Lung (tissue), 12 donors: Measurements from ENCODE around the gene TSPO2. TPM values are rescaled to one million over a fixed set of nuclear protein-coding genes. Genes with fewer than 3 reads are reported as not detected.
A peak's percentile ranks its signal among the peaks of the same experiment; 100 is the strongest.

Source experiments
- ATAC-seq: fragments of 200-7000 bp; cut with Tn5 transposase; one replicate; pipeline ENCODE4 v1.9.1; 2020; ENCODE audit warnings: moderate number of reproducible peaks; ENCODE audit not compliant: insufficient read depth, low FRiP score
- DNase-seq, 3 donors: peaks; one replicate each; pipeline ENCODE4 v3.0.0-alpha.2; 2013 to 2017
- H3K27ac ChIP-seq, 2 donors: one replicate each; pipeline ENCODE4 v1.5.1; 2013; ENCODE audit warnings: mild to moderate bottlenecking in 2 of 2, moderate library complexity in 2 of 2, control low read depth in 1 of 2, inconsistent platforms in 1 of 2, low read depth in 1 of 2, low read length in 1 of 2
- H3K27me3 ChIP-seq, 3 donors: one replicate each; pipeline ENCODE4 v1.5.1; 2013; ENCODE audit warnings: low read length in 2 of 3; ENCODE audit not compliant: control insufficient read depth in 3 of 3, insufficient read depth in 3 of 3
- H3K36me3 ChIP-seq, 4 donors: one replicate each; pipeline ENCODE4 v1.5.1; 2013; ENCODE audit warnings: low read length in 4 of 4, mild to moderate bottlenecking in 1 of 4, moderate library complexity in 1 of 4; ENCODE audit not compliant: control insufficient read depth in 4 of 4, insufficient read depth in 4 of 4
- H3K4me1 ChIP-seq, 5 donors: one replicate each; pipeline ENCODE4 v1.5.1; 2013; ENCODE audit warnings: low read length in 5 of 5, mild to moderate bottlenecking in 2 of 5, moderate library complexity in 1 of 5; ENCODE audit not compliant: control insufficient read depth in 5 of 5, insufficient read depth in 5 of 5
- H3K4me3 ChIP-seq: one replicate; pipeline ENCODE4 v1.5.1; 2013; ENCODE audit warnings: mild to moderate bottlenecking, control low read depth, moderate library complexity
- H3K9ac ChIP-seq, 2 donors: one replicate each; pipeline ENCODE4 v1.5.1; 2013; ENCODE audit warnings: low read length in 2 of 2, control low read depth in 1 of 2; ENCODE audit not compliant: insufficient read depth in 1 of 2
- H3K9me3 ChIP-seq, 4 donors: one replicate each; pipeline ENCODE4 v1.5.1; 2013; ENCODE audit warnings: low read length in 3 of 4, mild to moderate bottlenecking in 1 of 4, moderate library complexity in 1 of 4; ENCODE audit not compliant: control insufficient read depth in 4 of 4, insufficient read depth in 3 of 4
- WGBS, 2 donors: extraction: QIAGEN DNeasy Blood & Tissue Kit; methylation state at CpG; one replicate each; pipeline ENCODE4 v1.1.7; 2013; 5-methylcytosine and 5-hydroxymethylcytosine counted together
- polyA plus RNA-seq, 2 donors: library from polyadenylated mRNA; stranded (reverse); fragments of 200-250 nt; gene quantifications; one replicate each; pipeline ENCODE4 v1.2.1, GENCODE V29; 2013
- total RNA-seq, 2 donors: library from RNA; depleted of rRNA in 1 of 2; stranded (reverse); fragments of >200 nt in 1 of 2; gene quantifications; one replicate each; pipeline ENCODE4 v1.2.1, GENCODE V29; 2014 to 2021
- TF ChIP-seq, protein P1 (sequence below): IDR thresholded peaks from 2 replicates; pipeline ENCODE4 v1.5.1; 2012; ENCODE audit warnings: mild to moderate bottlenecking; ENCODE audit errors: control extremely low read depth, extremely low read depth
- donor health status: control.
- donor health status: control.
- donor health status: Bipolar disorder and iron deficiency.
- donor health status: healthy.
- donor health status: DM: yes; HTN: yes; CAD: no.

Gene TSPO2
- total and polyA plus RNA-seq, 4 donors = 0.07 to 0.57 TPM; not detected in 2

DNA sequence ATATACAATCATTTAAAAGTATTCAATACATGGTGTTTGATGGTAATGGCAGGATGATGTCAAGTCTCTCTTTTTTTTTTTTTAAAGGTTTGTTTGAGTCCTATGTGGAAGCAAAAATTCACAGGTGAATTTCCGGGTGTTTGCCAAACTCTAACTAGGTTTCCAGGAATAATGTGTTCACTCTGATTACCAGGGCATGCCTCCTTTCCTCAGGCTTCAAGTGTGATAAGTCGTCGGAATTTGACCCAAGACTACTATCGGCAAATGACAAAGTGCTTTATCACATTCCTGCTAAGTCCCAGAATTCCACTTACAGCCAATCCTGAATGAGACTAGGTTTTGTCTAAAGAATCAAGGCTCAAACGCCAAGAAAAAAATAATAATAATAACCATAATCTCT is 22.6 kb downstream of the TSPO2 start:
- H3K36me3 ChIP-seq = peaks cover 0 to 16% (median 8%) of the 10 kb centered on the region in 4 donors
- H3K27ac ChIP-seq = peak overlapping the region in 1 of 2 donors; percentile 6
- H3K27me3 ChIP-seq = no peaks in the 10 kb centered on the region
- ATAC-seq = no peak
- H3K4me3 ChIP-seq = no peak overlapping the region
- no peak overlapping the region for H3K9ac ChIP-seq
- 69 to 83% methylated on average over 5 of the region's 5 CpGs for WGBS, 2 donors
- no peak for DNase-seq
- no peaks in the 10 kb centered on the region for H3K9me3 ChIP-seq
- peaks cover 0 to 3% (median 0%) of the 10 kb centered on the region in 5 donors for H3K4me1 ChIP-seq
- TF ChIP-seq, protein P1, sequence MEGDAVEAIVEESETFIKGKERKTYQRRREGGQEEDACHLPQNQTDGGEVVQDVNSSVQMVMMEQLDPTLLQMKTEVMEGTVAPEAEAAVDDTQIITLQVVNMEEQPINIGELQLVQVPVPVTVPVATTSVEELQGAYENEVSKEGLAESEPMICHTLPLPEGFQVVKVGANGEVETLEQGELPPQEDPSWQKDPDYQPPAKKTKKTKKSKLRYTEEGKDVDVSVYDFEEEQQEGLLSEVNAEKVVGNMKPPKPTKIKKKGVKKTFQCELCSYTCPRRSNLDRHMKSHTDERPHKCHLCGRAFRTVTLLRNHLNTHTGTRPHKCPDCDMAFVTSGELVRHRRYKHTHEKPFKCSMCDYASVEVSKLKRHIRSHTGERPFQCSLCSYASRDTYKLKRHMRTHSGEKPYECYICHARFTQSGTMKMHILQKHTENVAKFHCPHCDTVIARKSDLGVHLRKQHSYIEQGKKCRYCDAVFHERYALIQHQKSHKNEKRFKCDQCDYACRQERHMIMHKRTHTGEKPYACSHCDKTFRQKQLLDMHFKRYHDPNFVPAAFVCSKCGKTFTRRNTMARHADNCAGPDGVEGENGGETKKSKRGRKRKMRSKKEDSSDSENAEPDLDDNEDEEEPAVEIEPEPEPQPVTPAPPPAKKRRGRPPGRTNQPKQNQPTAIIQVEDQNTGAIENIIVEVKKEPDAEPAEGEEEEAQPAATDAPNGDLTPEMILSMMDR = no peak

- no peak for ATAC-seq
- Histone ChIP-seq H3K9ac (no peak overlapping the region), H3K36me3 (peaks cover 0 to 16% (median 8%) of the 10 kb centered on the region in 4 donors)
Measured at GRCh38 chr6:41065550-41066026, 23.3 kb downstream of the TSPO2 start.

DNA sequence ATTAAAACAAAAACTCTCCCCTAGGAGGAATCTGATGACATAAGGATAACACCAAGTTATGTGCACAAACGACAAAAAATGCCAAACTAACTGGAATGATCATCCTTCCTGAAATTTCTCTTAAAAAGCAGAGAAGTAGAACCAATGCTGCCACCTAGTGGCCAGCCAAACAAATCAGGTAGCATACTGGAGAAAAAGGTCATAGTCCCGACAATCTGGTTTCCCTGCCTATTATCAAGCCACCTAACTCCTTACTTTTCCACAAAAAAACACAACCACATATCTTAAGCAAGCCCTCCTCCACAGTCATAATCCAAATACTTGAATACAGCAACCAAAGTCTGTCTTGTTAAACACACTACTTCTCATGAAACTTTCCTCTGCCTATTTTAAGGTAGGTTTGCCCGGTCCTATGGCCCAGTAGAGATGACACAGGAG is 24.6 kb downstream of the TSPO2 start:
- WGBS, 2 donors = 29 to 30% methylated on average over 3 of the region's 3 CpGs
- no peak overlapping the region for H3K4me3 ChIP-seq
- H3K36me3 ChIP-seq = peaks cover 0 to 16% (median 8%) of the 10 kb centered on the region in 4 donors
- no peaks in the 10 kb centered on the region for H3K27me3 ChIP-seq
- peaks cover 0 to 11% (median 0%) of the 10 kb centered on the region in 5 donors for H3K4me1 ChIP-seq
- H3K9ac ChIP-seq = no peak overlapping the region
- TF ChIP-seq, protein P1 = peak; percentile 74
- peak; percentile 79 to 91 (median 82) for DNase-seq
- no peaks in the 10 kb centered on the region for H3K9me3 ChIP-seq
- no peak for ATAC-seq
- H3K27ac ChIP-seq = peak overlapping the region in 1 of 2 donors; percentile 33

More at GRCh38 chr6:41065550-41066026, 23.3 kb downstream of the TSPO2 start:
- 94 to 97% methylated on average over 2 of the region's 2 CpGs for WGBS, 2 donors
- H3K4me3 ChIP-seq = no peak overlapping the region
- peaks cover 0 to 5% (median 3%) of the 10 kb centered on the region in 5 donors for H3K4me1 ChIP-seq
- H3K9me3 ChIP-seq = no peaks in the 10 kb centered on the region
- no peak for DNase-seq
- peak overlapping the region in 1 of 2 donors; percentile 33 for H3K27ac ChIP-seq
- TF ChIP-seq, protein P1 = no peak
- H3K27me3 ChIP-seq = no peaks in the 10 kb centered on the region
